ENCODE data around the gene TM2D3. TPM values are rescaled to one million over a fixed set of nuclear protein-coding genes. Genes with fewer than 3 reads are reported as not detected.

The TM2D3 gene
- total and polyA plus RNA-seq, 2 of the 8 experiments (the other 6 are each of a cell fraction or from before 2014, with no cell fraction given) = 26.4 to 28.0 TPM

- TF ChIP-seq NRF1 (IDR thresholded peaks at IDR 0.05; ENCODE audit: low read depth, low read length) (no peak), SIX5 (IDR thresholded peaks at IDR 0.05; ENCODE audit: low read depth, low read length) (no peak), RXRA (IDR thresholded peaks at IDR 0.05; ENCODE audit: insufficient read depth, low read depth, low read length) (no peak), YY1 (IDR thresholded peaks at IDR 0.05; ENCODE audit: low read depth, low read length) (no peak), SP4 (IDR thresholded peaks at IDR 0.05; ENCODE audit: low read length) (no peak)
Measured at GRCh38 chr15:101613130-101614000, 38.8 kb downstream of the TM2D3 start (continued).
